Renal pelvis (tissue), 12 donors: ENCODE measurements around the gene CTSZ. TPM values are rescaled to one million over a fixed set of nuclear protein-coding genes. Genes with fewer than 3 reads are reported as not detected.
A peak's percentile ranks its signal among the peaks of the same experiment; 100 is the strongest.
"Not testable (repeated sequence)": the region's sequence is repeated elsewhere in the genome, so short reads cannot be mapped to it uniquely, and the experiment has no call there.

Experiments used
- DNase-seq: peaks from one replicate; pipeline ENCODE4 v3.0.0-alpha.2; 2013
- long read RNA-seq, 16 experiments: transcript quantifications; one replicate each; lab custom pipeline, GENCODE V29; 2026
- polyA plus RNA-seq, 3 donors: library from polyadenylated mRNA; unstranded; fragments of 120-200 nt; gene quantifications; one replicate each; pipeline ENCODE4 v1.2.1, GENCODE V29; 2013; ENCODE audit not compliant: insufficient read length in 3 of 3

Gene CTSZ
- polyA plus RNA-seq = 10 to 100 TPM; 74.9 to 80.5 (median 79.5) TPM
- long read RNA-seq, donor 1, partial matches to known transcripts = 0 of 3 reads
- long read RNA-seq, donor 1, other reads (novel, unspliced or antisense) = 0 of 3 reads
- long read RNA-seq, donor 2, partial matches to known transcripts = 0 of 5 reads
- long read RNA-seq, donor 2, other reads (novel, unspliced or antisense) = 0 of 5 reads
- long read RNA-seq, donor 3, partial matches to known transcripts = 0 of 5 reads
- long read RNA-seq, donor 3, other reads (novel, unspliced or antisense) = 0 of 5 reads
- long read RNA-seq, donor 4, partial matches to known transcripts = 0 of 4 reads
- long read RNA-seq, donor 4, other reads (novel, unspliced or antisense) = 0 of 4 reads
- long read RNA-seq, donor 5, partial matches to known transcripts = 0 of 6 reads
- long read RNA-seq, donor 5, other reads (novel, unspliced or antisense) = 0 of 6 reads
- long read RNA-seq, donor 6, transcript CTSZ-201 (6 exons, 1,495 nt) = major isoform, 10 of 13 reads
- long read RNA-seq, donor 6, partial matches to known transcripts = 0 of 13 reads
- long read RNA-seq, donor 6, other reads (novel, unspliced or antisense) = 0 of 13 reads
- long read RNA-seq, donor 7, transcript CTSZ-201 (6 exons, 1,495 nt) = major isoform, 8 of 9 reads
- long read RNA-seq, donor 7, partial matches to known transcripts = 0 of 9 reads
- long read RNA-seq, donor 7, other reads (novel, unspliced or antisense) = 0 of 9 reads
- long read RNA-seq, donor 8, partial matches to known transcripts = 0 of 4 reads
- long read RNA-seq, donor 8, other reads (novel, unspliced or antisense) = 0 of 4 reads
- long read RNA-seq, donor 9, transcript CTSZ-201 (6 exons, 1,495 nt) = major isoform, 7 of 8 reads
- long read RNA-seq, donor 9, partial matches to known transcripts = 0 of 8 reads
- long read RNA-seq, donor 9, other reads (novel, unspliced or antisense) = 0 of 8 reads
- long read RNA-seq, donor 10, partial matches to known transcripts = 0 of 4 reads
- long read RNA-seq, donor 10, other reads (novel, unspliced or antisense) = 0 of 4 reads
- long read RNA-seq, donor 11, partial matches to known transcripts = 0 of 5 reads
- long read RNA-seq, donor 11, other reads (novel, unspliced or antisense) = 0 of 5 reads
- long read RNA-seq, donor 12, partial matches to known transcripts = 0 of 3 reads
- long read RNA-seq, donor 12, other reads (novel, unspliced or antisense) = 0 of 3 reads
- long read RNA-seq, donor 13, transcript CTSZ-201 (6 exons, 1,495 nt) = major isoform, 6 of 6 reads
- long read RNA-seq, donor 13, partial matches to known transcripts = 0 of 6 reads
- long read RNA-seq, donor 13, other reads (novel, unspliced or antisense) = 0 of 6 reads
- long read RNA-seq, donor 14, transcript CTSZ-201 (6 exons, 1,495 nt) = major isoform, 9 of 17 reads
- long read RNA-seq, donor 14, partial matches to known transcripts = 0 of 17 reads
- long read RNA-seq, donor 14, other reads (novel, unspliced or antisense) = 0 of 17 reads
- long read RNA-seq, donor 15, transcript CTSZ-201 (6 exons, 1,495 nt) = major isoform, 6 of 14 reads
- long read RNA-seq, donor 15, partial matches to known transcripts = 6 of 14 reads
- long read RNA-seq, donor 15, other reads (novel, unspliced or antisense) = 0 of 14 reads
- long read RNA-seq, donor 16, transcript CTSZ-201 (6 exons, 1,495 nt) = major isoform, 6 of 9 reads
- long read RNA-seq, donor 16, partial matches to known transcripts = 0 of 9 reads
- long read RNA-seq, donor 16, other reads (novel, unspliced or antisense) = 0 of 9 reads

- peak; percentile 44 for DNase-seq
Observed at GRCh38 chr20:59006864-59007664, at the start of gene CTSZ. Gene CTSZ (minus strand): TSS chr20:59007254. CDS start chr20:59007128, 126 bp downstream.

DNA sequence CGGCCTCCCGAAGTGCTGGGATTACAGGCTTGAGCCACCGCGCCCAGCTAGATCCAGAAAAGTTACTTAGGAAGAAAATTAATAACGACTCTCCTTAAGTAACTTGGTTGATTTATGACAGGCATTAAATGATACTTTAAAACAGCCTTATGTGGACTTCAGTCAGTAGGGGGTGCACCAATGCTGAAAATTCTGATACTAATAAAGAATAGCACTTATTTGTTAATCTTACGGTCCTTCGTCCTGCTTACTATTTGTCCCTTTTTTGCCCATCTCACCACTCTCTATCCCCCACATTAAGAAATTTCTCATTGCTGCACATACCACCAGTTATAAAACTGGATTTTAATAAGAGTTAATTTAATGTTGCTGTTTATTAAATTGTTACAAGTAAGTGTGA lies 48.2 kb upstream of the CTSZ start:
- peak; percentile 15 for DNase-seq

DNA sequence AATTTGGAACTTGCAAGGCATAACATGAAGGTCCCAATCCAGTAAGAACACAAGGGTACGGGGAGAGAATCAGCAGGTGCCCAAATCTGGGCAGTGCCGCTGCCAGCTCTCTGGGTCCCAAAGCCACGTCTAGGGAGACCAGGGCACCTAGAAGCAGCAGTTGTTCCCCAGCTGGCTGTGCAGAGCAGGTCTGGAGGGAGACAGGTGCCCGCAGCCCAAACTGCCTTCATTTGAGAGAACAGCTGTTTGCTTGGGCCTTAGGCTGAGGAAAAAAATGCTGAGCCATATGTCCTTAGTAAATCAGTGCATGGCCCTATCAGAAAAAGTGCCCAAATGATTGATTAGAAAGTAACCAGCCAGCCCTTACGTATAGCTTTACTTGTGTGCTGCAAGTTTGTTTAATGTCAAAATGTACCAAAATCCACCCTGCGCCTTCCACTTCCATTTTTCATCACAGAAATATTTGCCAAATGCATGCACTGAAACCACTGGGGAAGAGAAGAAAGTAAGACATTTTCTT lies 44.7 kb upstream of the CTSZ start:
- no peak for DNase-seq

GRCh38 chr20:59050437-59050836 lies 43.4 kb upstream of the CTSZ start:
- DNase-seq = no peak

- DNase-seq = no peak
Observed at GRCh38 chr20:59048681-59049030, 41.6 kb upstream of the CTSZ start.

- DNase-seq = no peak
Observed at GRCh38 chr20:59047938-59048680, 41.1 kb upstream of the CTSZ start.

DNA sequence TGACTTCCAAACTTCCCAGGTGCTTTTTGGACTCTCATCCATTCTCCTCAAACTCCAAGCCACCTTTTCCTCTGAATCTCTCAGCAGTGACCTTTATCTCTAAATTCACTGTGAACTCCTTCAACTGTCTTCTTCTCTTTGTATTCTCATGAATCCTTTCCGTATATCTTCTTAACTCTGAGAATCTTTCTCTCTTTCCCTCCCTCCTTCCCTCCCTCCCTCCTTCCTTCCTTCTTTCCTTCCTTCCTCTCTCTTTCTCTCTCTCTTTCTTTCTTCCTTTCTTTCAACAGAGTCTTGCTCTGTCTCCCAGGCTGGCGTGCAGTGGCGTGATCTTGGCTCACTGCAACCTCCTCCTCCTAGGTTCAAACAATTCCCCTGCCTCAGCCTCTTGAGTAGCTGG lies 39.8 kb upstream of the CTSZ start:
- no peak for DNase-seq

DNA sequence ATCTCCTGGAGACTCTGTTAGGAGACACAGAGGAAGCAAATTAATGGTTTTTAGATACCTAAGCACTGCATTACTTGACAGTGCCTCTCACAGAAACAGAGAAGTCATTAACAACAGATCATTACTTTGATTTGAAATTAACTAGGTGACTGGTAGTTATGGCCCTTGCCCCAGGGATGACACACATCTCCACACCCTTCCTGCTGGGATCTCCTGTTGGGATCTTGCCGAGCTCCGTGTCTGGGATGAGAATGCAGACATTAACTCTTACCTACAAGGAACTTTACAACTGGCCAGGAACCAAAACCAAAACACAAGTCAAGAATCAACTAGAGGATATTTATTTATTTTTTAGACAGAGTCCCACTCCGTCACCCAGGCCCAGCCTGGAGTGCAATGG lies 37.7 kb upstream of the CTSZ start:
- no peak for DNase-seq

GRCh38 chr20:59044295-59044694 lies 37.2 kb upstream of the CTSZ start:
- DNase-seq = no peak

DNA sequence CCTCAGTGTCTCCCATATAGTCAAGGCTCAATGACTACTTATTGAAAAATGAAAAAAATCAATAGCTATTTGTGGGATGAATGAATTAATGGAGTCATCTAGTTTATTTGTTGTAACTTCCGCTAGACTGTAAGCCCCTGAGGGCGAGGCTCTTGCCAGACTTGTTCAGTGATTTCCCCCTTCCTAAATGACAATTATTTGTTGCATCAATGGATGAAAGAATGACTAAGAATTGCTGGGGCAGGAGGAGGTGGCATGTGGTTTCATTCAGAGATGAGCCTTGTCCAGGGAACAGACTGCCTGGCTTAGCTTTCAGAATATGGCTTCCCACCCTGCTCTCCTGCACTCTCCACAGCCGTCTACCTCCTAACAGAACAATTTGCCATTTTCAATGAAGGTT lies 36.6 kb upstream of the CTSZ start:
- no peak for DNase-seq

DNA sequence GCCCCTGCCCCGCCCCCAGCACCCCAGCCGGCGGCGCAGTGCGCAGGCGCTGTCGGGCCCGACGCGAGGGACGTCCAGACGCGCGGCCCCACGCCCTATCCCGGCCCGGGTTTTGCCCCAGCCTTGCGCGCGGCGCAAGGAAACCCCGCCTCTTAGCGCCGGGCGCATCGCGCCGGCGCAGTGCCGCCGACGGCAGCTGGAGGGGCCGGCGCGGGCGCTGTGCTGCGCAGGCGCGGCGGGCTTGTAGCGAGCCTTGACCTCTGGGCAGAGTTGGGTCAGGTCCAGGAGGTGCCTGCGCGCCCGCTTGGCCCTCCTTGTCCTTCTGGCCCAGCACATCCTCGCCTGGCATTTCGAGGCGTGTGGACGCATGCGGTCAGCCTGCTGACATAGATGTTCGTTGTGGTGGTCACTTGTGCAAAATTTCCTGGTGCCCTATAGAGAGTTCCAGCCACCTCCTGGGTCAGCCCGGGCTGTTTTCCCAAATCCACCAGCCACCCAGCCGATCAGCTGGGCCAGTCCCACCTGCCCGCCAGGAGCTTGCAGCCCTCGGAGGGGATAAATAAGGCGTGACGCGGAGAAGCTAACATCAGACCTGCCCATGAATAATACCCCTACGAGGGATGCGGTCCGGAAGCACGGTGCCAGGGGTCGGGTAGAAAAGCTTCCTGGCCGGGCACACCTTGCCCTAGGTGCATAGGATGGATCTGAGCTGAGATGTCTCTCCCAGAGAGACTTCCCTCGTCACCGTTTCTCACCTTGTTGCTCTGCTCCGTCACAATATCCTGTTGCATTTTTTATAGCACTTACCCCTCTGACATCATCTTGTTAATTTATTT lies 36.0 kb upstream of the CTSZ start:
- peak; percentile 90 for DNase-seq

GRCh38 chr20:59042151-59042795 lies 35.2 kb upstream of the CTSZ start, which contains the start of gene PRELID3B:
Gene PRELID3B (minus strand): TSS chr20:59042786. CDS start chr20:59042730, 56 bp downstream.
- peak; percentile 5 for DNase-seq

GRCh38 chr20:59041487-59041886 lies 34.4 kb upstream of the CTSZ start:
- not testable (repeated sequence) for DNase-seq

DNA sequence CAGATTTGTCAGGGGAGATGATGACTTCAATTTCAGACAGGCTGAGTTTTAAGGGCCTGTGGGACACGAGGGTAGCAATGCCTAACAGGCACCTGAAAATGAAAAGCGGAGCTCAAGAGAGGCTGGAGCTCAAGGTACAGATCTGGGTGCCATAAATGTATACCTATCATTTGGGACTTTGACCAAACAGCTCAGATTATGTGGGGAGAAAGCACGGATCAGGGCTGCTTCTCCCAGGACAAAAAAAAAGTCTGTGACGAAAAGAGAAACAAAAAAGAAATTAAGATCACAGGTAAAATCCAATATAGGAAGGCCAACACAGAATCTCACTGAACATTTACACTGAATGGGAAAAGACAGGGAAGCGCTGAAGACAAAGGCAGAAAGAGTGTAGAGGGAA lies 33.6 kb upstream of the CTSZ start:
- DNase-seq = no peak

GRCh38 chr20:59039233-59039632 lies 32.2 kb upstream of the CTSZ start:
- no peak for DNase-seq

DNA sequence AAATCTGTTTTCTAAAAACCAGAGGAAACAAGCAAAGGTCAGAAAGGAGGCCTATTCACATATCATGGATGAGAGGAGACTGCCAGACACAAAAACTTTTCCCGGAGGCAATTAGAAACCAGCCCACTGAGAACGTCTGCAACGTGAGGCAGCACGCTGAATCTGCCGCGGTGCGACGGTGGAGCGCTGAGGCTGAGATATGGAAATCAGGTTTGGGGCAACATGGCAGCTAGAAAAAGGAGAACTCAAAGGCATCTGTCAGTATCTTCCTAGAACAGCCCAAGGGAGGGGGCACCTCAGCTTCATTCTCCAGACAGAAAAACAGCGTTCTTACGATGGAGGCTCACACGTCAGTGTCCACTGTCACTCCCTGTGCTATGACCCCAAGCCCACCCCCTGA lies 30.3 kb upstream of the CTSZ start:
- no peak for DNase-seq

DNA sequence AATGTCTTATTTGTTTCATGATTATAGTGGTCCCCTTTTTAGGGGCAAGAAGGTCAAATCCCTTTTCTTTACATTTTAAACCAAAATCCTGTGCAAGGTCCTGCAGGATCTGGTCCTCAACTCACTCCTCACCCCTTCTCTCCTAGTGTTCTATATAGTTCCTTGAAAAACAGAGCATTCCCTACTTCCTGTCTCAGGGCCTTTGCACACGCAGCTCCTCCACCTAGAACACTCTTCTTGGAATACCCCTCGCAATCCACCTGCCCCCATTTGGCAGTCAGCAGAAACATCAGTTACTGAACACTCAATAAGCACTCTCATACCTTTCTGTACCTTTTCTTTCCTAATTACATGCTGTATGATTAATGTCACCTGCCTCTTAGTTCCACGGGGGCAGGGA lies 28.3 kb upstream of the CTSZ start:
- no peak for DNase-seq
